GM04504 (cell line): ENCODE results near the gene CERT1.
"Not testable (repeated sequence)": the region's sequence is repeated elsewhere in the genome, so short reads cannot be mapped to it uniquely, and the experiment has no call there.

Experiments
- DNase-seq: peaks from one replicate; pipeline ENCODE4 v3.0.0-alpha.2; 2012; ENCODE audit warnings: low read depth

CERT1 gene

DNA sequence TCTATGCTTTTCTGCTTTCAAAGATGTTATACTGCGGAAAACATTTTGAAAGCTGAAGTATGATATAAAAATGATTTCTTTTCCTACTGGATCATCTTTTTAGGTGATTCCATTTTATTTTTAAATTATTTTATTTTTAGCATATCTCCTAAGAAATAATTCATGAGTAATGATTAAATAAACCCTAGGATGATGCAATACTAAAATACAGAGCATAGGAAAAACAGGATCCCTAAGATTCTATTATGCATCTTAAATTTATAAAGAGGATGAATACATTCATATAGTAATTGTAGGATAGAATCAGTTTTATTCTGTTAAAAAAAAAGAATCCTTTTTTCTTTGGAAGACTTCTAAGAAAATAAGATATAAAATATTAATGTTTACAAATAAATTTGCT lies 11.1 kb upstream of the CERT1 start:
- DNase-seq, result no peak

DNA sequence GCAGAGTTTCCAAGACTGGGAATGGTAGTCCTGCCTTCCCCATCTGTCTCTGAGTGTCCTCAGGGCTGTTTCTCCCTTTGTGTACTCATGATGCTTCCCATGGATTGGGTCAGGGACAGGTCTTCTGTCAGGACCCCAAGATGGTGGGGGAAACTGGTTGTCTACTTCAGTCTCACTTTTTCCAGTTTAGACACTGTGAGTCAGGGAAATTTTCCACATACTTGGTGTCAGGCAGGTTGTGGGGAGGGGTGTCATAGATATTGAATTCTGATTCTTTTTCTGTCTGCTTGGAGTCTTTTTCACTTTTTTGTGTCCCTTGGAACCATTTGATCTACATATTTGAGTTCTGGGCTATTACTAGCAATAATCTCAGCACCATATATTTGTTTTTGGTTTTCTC lies 10.6 kb upstream of the CERT1 start:
- DNase-seq, result no peak

DNA sequence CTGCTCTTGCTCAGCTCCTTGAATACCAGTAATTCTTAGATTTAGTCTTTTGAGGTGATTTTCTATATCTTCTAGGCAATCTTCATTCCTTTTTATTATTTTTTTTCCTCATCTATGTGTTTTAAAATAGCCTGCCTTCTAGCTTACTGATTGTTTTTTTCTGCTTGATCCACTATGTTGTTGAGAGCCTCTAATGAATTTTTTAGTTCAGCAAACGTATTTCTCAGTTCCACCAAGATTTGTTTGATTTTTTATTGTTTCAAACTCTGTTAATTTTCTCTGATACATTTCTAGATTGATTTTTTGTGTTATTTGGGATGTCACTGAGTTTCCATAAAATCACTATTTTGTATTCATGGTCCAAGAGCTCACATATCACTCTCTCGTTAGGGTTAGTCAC lies 9.8 kb upstream of the CERT1 start:
- no peak for DNase-seq

DNA sequence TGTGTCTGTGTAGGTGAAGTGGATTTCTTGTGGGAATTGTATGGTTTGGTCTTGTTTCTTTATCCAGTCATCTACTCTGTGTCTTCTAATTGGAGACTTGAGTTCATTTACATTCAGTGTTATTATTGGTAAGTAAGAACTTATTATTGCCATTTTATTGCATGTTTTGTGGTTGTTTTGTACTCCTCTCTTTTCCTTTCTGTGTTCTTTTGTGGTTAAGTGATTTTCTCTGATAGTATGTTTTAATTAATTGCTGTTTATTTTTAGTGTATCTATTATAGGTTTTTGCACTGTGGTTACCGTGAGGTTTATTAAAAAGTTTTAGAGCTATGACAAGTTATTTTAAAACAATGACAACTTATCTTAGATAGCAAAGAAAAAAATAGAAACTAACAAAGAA lies 8.3 kb upstream of the CERT1 start:
- no peak for DNase-seq

DNA sequence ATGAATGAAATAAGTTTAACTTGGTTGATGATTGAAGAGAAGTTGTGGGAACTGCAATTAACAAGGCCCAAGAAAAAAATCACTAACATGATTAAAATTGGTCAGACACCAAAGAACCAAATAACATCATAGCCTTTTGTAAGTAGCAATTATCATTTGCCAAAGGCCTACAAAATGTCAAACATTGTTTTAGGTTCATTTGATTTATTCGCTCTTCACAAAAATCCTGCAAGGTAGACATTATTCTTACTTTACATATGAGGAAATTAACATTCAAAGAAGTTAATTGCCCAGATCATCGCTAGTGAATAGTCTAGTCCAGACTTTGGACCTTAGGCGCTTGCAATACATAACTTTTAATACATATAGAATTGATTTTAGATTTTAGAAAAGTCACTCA lies 2.9 kb upstream of the CERT1 start:
- no peak for DNase-seq

DNA sequence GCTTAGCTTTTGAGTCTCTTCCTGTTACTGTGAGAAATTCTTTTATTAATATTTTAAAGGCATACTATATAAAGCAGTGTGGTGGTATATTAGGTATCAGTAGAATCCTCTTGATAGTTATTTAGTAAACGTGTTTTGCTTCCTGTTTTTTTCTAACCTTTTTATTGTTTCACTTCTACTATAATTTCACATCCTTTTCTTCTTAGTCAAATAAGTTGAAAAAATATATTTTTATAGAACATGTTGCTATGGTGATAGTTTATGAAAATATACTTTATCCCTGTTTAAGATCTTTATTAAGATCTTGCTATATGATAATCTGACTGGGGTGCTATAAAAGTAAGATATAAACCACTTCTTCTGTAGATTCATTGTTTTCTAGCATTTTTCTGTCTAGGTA lies 2.4 kb upstream of the CERT1 start:
- DNase-seq, result no peak

DNA sequence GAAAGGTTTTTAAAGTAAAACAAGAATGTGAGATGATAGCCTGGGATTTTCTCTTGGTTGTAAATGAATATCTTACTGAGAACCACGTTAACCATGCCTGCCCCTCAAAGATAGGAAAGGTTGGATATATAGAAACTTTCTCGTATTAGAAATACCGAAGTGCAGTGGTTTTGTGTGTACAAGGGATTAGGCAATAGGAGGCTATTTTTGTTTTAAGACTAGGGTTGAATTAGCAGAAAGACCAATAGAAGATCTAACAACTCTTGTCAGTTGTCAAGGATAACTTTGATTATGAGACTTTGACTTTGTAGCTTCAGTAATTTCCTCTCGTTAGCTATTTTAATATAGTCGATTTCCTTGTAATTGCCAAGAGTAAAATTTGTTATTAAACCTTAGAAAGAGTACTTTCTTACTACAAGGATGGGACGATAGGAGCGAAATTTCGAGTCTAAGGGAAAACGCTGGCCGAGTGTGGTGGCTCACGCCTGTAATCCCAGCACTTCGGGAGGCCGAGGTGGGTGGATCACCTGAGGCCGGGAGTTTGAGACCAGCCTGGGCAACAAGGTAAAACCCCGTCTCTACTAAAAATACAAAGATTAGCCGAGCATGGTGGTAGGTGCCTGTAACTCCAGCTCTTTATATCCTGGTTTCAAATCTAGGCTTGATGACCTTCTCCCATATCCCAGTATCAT lies 1.1 kb upstream of the CERT1 start:
- no peak for DNase-seq

DNA sequence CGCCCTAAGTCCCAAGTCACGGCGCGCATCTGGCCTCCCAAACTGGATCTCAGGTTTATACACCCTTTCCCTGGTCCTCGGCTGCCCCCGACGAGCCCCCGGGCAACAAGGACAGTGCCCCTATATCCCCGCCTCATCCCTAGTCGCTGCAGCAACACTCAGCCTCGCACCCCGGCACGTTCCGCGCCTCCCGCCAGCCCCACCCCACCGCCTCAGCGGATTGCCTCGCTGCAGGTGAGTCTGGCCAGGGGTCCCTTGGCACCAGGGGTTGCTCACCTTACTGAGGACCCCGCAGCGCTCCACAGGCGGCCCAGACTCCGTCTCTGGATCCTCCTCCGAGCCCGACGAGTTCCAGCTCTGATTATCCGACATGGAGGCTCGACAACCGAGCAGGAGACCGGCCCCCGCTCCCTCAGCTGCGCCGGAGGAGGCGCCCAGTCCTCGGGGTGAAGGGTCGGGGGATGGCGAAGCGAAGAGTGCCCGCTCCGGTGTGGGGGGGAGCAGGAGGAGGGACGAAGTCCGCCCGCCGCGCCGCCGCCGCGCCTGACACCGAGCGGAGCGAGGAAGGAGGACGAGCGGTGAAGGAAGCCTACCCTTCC lies 494 bp downstream of the CERT1 start:
- DNase-seq, result no peak

DNA sequence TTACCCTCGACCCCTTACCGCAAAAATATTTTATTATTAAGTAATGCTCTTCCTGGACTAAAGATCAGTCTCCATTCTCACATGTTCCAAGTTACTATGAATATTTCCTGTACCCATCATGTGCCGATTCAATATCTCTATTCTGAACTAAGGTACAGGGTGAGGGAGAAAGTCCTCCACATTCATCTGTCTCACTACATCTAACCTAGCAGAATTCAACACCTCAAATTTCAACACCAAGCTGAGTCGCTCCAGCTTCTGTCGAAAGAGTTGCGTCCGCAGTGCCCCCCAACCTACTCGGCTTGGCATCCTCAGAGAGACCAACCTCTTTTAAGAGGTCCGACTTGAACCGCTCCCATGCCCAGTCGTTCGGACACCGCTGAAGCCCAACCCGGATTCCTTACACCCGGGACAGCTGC lies 1.0 kb downstream of the CERT1 start:
- no peak for DNase-seq

DNA sequence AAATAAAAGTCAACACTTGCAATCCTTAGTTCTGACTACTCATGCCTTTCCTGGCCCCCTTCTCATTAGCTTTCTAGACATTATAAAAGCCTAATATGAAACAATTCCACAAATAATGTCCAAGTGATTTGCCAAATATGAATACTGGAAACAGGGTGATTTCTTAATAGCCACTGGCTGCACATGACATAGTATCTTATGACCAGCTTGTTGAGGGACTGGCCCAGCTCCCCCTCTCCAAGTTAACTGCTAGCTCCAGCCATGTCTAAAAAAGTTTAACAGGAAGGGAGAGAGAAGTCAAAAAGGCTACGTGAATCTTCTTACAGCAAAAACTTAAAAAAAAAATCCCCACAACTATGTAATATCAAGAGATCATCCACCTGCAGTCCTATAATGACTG lies 1.5 kb downstream of the CERT1 start:
- no peak for DNase-seq

DNA sequence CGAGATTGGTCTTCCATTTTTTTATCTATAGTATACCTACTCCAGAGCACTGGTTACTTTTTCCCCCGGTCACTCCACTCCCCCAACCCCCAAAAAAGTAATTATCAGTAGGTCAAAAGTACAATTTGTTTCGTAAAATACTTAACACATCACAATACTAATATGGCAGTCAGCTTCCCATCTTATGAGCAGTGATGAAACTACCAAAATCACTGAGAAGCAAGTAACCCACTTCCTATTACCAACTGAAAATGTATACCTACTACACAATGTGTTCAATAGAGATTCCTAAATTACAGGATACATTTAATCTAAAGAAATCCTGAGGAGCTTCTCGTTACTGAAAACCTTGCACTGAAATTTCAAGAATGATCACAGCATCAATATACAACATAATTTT lies 1.9 kb downstream of the CERT1 start:
- DNase-seq, result no peak

DNA sequence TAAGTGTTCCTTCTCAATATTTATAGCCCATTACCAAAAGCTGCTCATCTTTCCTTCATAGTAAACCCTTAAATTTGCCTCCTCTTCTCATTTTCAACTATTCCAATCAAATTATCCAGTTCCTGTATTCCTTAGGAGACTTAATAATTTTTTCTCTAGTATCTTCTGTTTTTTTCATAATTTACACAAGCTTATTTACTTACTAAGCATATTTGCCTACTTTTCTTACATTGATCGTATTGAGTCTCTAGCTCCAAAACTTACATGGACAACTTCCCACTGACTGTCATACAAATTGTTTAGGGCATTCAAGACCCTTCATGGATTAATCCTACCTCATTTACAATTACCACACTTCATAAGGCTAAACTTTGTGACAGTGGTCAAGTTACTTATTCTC lies 3.6 kb downstream of the CERT1 start:
- DNase-seq, result no peak

DNA sequence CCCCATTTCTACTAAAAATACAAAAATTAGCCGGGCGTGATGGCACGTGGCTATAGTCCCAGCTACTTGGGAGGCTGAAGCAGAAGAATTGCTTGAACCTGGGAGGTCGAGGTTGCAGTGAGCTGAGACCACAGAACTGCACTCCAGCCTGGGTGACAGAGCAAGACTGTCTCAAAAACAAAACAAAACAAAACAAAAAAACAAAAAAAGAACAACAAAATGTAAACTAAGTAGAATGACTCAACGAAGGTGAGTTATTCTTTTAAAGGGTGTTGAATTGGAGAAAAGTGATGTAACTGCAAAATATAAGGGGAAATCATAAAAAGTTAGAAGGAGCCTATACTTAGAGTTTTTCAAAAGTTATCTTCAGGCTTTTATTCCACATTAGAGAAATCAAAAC lies 6.3 kb downstream of the CERT1 start:
- DNase-seq, result not testable (repeated sequence)

DNA sequence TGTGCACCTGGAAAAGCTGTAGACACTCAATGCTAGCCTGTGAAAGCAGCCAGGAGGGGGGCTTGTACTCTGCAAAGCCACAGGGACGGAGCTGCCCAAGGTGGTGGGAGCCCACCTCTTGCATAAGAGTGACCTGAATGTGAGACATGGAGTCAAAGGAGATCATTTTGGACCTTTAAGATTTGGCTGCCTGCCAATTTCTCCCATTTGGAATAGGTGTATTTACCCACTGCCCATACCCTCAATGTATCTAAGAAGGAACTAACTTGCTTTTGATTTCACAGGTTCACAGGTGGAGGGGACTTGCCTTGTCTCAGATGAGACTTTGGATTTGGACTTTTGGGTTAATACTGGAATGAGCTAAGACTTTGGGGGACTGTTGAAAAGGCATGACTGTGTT lies 12.6 kb downstream of the CERT1 start:
- not testable (repeated sequence) for DNase-seq

DNA sequence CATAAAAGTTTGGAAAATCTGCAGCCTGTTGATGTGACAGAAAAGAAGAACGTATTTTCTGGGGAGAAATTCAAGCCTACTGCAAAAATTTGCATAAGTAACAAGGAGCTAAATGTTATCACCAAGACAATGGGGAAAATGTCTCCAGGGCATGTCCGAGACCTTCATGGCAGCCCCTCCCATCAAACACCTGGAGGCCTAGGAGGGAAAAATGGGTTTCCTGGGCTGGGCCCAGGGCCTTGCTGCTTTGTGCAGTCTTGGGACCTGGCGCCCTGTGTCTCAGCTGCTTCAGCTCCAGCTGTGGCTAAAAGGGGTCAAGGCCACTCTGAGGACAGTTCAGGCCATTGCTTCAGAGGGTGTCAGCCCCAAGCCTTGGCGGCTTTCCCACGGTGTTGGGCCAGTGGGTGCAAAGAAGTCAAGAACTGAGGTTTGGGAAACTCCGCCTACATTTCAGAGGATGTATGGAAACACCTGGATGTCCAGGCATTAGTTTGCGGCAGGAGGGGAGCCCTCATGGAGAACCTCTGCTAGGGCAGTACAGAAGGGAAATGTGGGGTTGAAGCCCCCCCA lies 13.1 kb downstream of the CERT1 start:
- DNase-seq, result no peak

DNA sequence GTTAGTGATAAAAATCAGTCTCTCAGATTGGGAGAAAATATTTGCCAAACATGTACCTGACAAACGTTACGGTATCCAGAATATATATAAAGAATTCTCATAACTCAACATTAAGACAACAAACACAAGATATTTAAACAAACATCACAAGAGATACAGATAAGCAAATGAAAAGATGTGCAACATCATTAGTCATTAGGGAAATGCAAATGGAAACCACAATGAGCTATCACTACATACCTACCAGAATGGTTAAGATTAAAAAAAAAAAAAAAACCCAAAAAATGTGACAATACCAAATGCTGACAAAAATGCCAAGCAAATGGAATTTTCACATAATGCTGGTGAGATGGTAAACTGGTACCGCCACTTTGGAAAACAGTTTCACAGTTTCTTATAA lies 15.4 kb downstream of the CERT1 start:
- DNase-seq, result no peak

DNA sequence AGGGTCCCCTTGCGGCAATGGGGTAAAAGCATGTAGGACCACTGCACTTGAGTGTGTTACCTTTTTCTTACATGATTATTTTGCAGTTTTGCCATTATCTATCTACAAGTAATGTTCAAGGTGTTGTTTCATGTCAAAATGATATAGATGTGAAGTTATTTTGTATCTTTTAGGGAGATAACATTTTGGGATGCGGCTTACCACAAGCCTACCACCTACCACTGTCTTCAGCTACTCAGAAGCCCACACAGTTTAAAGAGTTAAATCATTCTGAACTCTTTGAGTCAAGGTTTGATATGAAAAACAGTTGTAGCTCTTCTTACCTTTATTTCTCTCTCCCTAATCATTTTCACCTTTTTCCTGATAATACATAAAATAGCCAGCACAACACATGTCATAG lies 19.8 kb downstream of the CERT1 start:
- DNase-seq, result no peak

DNA sequence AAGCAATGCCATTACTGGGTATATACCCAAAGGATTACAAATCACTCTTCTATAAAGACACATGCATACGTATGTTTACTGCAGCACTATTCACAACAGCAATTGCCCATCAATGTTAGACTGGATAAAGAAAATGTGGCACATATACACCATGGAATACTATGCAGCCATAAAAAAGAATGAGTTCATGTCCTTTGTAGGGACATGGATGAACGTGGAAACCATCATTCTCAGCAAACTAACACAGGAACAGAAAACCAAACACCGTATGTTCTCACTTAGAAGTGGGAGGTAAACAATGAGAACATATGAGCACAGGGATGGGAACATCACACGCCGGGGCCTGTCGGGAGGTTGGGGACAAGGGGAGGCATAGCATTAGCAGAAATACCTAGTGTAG lies 21.6 kb downstream of the CERT1 start:
- DNase-seq, result not testable (repeated sequence)

DNA sequence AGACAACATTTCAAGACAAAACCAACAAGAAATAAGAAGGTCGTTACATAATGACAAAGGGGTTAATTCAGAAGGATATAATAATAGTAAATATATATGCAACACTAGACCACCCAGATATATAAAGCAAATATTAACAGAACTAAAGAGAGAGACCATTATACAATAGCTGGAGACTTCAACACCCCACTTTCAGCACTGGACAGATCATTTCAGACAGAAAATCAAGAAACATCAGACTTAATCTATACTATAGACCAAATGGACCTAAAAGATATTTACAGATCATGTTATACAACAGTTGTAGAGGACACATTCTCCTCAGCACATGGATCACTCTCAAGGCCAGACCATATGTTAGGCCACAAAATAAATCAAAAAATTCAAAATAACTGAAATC lies 26.8 kb downstream of the CERT1 start:
- no peak for DNase-seq

DNA sequence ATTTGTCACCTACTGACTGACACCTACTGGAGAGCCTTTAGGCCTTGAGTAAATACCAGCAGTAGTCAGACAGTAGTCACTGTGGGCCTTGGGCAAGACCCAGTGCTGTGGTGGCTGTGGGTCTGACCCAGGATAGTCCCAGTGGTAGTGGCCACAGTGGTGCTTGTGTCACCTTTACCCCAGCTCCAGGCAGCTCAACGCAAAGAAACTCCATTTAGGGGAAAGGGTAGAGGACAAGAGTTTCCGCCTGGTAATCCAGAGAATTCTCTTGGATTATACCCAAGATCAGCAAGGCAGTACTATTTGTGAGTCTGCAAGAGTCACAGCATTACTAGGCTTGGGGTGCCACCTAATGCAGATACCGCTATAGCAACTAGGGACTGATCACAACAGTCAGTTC lies 28.9 kb downstream of the CERT1 start:
- DNase-seq, result no peak

DNA sequence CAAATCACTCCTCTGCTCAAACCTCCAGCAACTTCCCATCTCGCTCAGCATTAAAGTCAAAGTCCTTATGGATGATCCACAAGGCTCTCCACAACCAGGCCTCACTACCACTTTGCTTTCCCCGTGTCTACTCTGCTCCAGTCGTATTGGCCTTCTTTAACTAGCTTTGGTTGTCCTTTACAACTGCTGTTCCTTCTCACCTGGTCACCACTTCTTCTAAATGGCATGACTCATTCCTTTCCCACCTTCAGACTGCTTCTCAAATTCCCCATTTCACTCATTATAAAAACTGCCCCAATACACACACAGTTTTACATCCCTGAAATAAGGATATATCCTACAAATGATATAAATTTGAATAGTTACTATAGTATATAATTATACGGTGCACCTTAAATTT lies 30.4 kb downstream of the CERT1 start:
- DNase-seq, result no peak

DNA sequence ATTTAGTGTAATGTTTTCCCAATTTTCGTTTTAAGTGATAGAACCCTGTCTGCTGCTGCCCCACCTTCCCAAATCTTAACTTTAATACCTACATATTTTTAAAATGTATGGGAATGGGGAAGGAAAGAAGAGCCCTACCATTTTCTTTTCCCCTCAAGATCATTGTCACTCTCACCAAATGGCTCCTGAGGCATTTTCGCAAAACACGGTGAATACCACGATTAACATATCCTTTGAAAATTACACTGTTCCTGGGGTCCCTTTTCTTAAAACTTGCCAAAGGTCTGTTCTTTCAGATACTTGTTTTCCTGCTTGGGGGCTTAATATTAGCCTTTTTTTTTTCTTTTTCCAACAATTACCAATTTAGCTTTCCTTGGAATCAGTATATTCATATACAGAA lies 36.1 kb downstream of the CERT1 start:
- DNase-seq, result no peak

DNA sequence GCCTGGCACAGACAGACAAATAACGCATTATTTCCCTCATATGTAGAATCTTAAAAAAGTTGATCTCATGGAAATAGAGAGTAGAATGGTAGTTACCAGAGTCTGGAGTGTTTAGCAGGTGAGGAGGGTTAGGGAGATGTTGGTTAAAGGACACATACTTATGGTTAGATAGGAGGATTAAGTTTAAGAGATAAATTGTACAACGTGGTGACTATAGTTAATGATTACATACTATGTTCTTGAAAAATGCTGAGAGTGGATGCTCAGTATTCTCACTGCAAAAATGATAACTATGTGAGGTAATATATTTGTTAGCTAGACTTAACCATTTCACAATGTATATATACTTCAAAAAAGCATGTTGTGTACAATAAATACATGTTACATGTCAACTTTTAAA lies 38.0 kb downstream of the CERT1 start:
- no peak for DNase-seq

DNA sequence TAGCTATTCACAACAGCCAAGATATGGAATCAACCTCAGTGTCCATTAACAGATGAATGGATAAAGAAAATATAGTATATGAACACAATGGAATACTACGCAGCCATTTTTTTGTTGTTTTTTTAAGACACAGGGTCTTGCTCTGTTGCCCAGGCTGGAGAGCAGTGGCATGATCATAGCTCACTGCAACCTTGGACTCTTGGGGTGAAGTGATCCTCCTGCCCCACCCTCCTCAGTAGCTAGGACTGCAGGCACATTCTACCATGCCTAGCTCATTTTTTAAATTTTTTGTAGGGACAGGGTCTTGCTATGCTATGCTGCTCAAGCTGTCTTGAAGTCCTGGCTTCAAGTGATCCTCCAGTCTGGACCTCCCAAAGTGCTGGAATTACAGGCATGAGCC lies 38.5 kb downstream of the CERT1 start:
- DNase-seq, result no peak
